Smooth muscle cell (in vitro differentiated cells): ENCODE measurements around the gene SMARCAL1. TPM values are rescaled to one million over a fixed set of nuclear protein-coding genes. Genes with fewer than 3 reads are reported as not detected.
"Not testable (repeated sequence)": the region's sequence is repeated elsewhere in the genome, so short reads cannot be mapped to it uniquely, and the experiment has no call there.

ENCODE experiments used
- DNase-seq: peaks from one replicate; lab custom pipeline; 2025; ENCODE audit not compliant: unreplicated experiment; lab: John Stamatoyannopoulos, UW
- H2AFZ ChIP-seq: fragments of 200-600 bp; sonication (generic); 2 replicates; pipeline ENCODE4 v1.6.0; 2016; ENCODE audit warnings: antibody characterized with exemption, low read depth, mild to moderate bottlenecking
- H3F3A ChIP-seq: fragments of 200-600 bp; sonication (generic); 2 replicates; pipeline ENCODE4 v1.6.0; 2017; ENCODE audit warnings: antibody characterized with exemption, low read depth
- H3K27ac ChIP-seq: fragments of 200-600 bp; sonication (generic); 2 replicates; pipeline ENCODE4 v1.5.1; 2016; ENCODE audit warnings: low read depth, mild to moderate bottlenecking
- H3K27me3 ChIP-seq: fragments of 200-600 bp; sonication (generic); 2 replicates; pipeline ENCODE4 v1.6.1; 2016; ENCODE audit warnings: low read depth, mild to moderate bottlenecking
- H3K36me3 ChIP-seq: fragments of 200-600 bp; sonication (generic); 2 replicates; pipeline ENCODE4 v1.5.1; 2016; ENCODE audit warnings: low read depth
- H3K4me1 ChIP-seq: fragments of 200-600 bp; sonication (generic); 2 replicates; pipeline ENCODE4 v1.5.1; 2016; ENCODE audit warnings: low read depth
- H3K4me2 ChIP-seq: fragments of 200-600 bp; sonication (generic); 2 replicates; pipeline ENCODE4 v1.6.0; 2016; ENCODE audit warnings: mild to moderate bottlenecking
- H3K4me3 ChIP-seq: fragments of 200-600 bp; sonication (generic); 2 replicates; pipeline ENCODE4 v1.5.1; 2016; ENCODE audit warnings: mild to moderate bottlenecking
- H3K79me2 ChIP-seq: fragments of 200-600 bp; sonication (generic); 2 replicates; pipeline ENCODE4 v1.6.0; 2016; ENCODE audit warnings: low read depth, mild to moderate bottlenecking
- H3K9ac ChIP-seq: fragments of 200-600 bp; sonication (generic); 2 replicates; pipeline ENCODE4 v1.6.0; 2016; ENCODE audit warnings: low read depth
- H3K9me3 ChIP-seq: fragments of 200-600 bp; sonication (generic); replicated peaks from 2 replicates; pipeline ENCODE4 v1.5.1; 2016; ENCODE audit warnings: low read depth
- H4K20me1 ChIP-seq: fragments of 200-600 bp; sonication (generic); 2 replicates; pipeline ENCODE4 v1.6.0; 2016; ENCODE audit warnings: low read depth
- CTCF ChIP-seq: fragments of 200-600 bp; sonication (generic); IDR thresholded peaks from 2 replicates; pipeline ENCODE4 v1.5.1; 2017; ENCODE audit warnings: borderline replicate concordance, mild to moderate bottlenecking, antibody characterized with exemption; ENCODE audit not compliant: insufficient read depth, poor library complexity, severe bottlenecking
- WGBS: methylation state at CpG from one replicate; pipeline ENCODE4 v1.1.7; 2016; ENCODE audit warnings: low lambda C conversion rate; 5-methylcytosine and 5-hydroxymethylcytosine counted together
- polyA plus RNA-seq: library from polyadenylated mRNA; unstranded; fragments of >200 nt; fragmentation: Nextera tagmentation; extraction: Ambion mirVana; gene quantifications from 2 replicates; pipeline ENCODE4 v1.2.1, GENCODE V29; 2016
- total RNA-seq: library from RNA; depleted of rRNA; stranded (reverse); fragments of >200 nt; gene quantifications from 2 replicates; pipeline ENCODE4 v1.2.3, GENCODE V29; 2014

The SMARCAL1 gene
- total and polyA plus RNA-seq, 2 experiments from 2014 or later, result 23.1 to 33.5 TPM

GRCh38 chr2:216517447-216518225 is 105.4 kb downstream of the SMARCAL1 start:
- WGBS, result 95% methylated on average over 4 of the region's 4 CpGs

GRCh38 chr2:216518566-216519119 is 106.4 kb downstream of the SMARCAL1 start:
- H2AFZ ChIP-seq, H3K27me3 ChIP-seq, DNase-seq, H3F3A ChIP-seq, H3K4me3 ChIP-seq, H3K36me3 ChIP-seq, H3K9me3 ChIP-seq, H3K9ac ChIP-seq, H3K4me2 ChIP-seq, H3K27ac ChIP-seq, H3K4me1 ChIP-seq, H3K79me2 ChIP-seq: not testable (repeated sequence)
- H4K20me1 ChIP-seq, result peaks cover 14% of the 10 kb centered on the region
- WGBS, result 82% methylated on average over 9 of the region's 9 CpGs

More at GRCh38 chr2:216517447-216518225, 105.4 kb downstream of the SMARCAL1 start:
- Histone ChIP-seq H4K20me1 (peaks cover 23% of the 10 kb centered on the region), H3K27me3 (no peaks in the 10 kb centered on the region), H3K9me3 (no peaks in the 10 kb centered on the region), H2AFZ (no peak overlapping the region), H3K4me1 (no peaks in the 10 kb centered on the region), H3K9ac (no peak overlapping the region), H3K79me2 (no peaks in the 10 kb centered on the region), H3K36me3 (no peaks in the 10 kb centered on the region), H3K4me2 (no peak overlapping the region), H3F3A (no peaks in the 10 kb centered on the region), H3K27ac (no peak overlapping the region), H3K4me3 (no peak overlapping the region)
- no peak for TF ChIP-seq CTCF
- no peak for DNase-seq

- TF ChIP-seq CTCF, result peak; percentile 80
- Histone ChIP-seq H3K79me2 (no peaks in the 10 kb centered on the region), H3K4me2 (no peak overlapping the region), H4K20me1 (peaks cover 14% of the 10 kb centered on the region), H3K9ac (no peak overlapping the region), H2AFZ (no peak overlapping the region), H3K4me3 (no peak overlapping the region), H3K27ac (no peak overlapping the region), H3K27me3 (no peaks in the 10 kb centered on the region), H3K4me1 (no peaks in the 10 kb centered on the region), H3K9me3 (no peaks in the 10 kb centered on the region), H3F3A (no peaks in the 10 kb centered on the region), H3K36me3 (no peaks in the 10 kb centered on the region)
- no peak for DNase-seq
- WGBS, result 62% methylated on average over 3 of the region's 3 CpGs
These were observed 107.0 kb downstream of the SMARCAL1 start for GRCh38 chr2:216519154-216519762.

- Histone ChIP-seq H3K4me2 (no peak overlapping the region), H3K4me1 (no peaks in the 10 kb centered on the region), H3K4me3 (no peak overlapping the region), H3K9me3 (no peaks in the 10 kb centered on the region), H3K36me3 (no peaks in the 10 kb centered on the region), H3K79me2 (no peaks in the 10 kb centered on the region), H3K27me3 (no peaks in the 10 kb centered on the region), H2AFZ (no peak overlapping the region), H4K20me1 (peaks cover 14% of the 10 kb centered on the region), H3K27ac (no peak overlapping the region), H3F3A (no peaks in the 10 kb centered on the region), H3K9ac (no peak overlapping the region)
- TF ChIP-seq CTCF, result no peak
- DNase-seq, result no peak
- WGBS, result 65% methylated on average over 4 of the region's 4 CpGs
These were observed 107.8 kb downstream of the SMARCAL1 start for GRCh38 chr2:216520112-216520511.
